Stimulated activated CD4-positive, alpha-beta T cell treated with anti-CD3 and anti-CD28 coated beads, Interleukin-12 subunit alpha, Interleukin-12 subunit beta, amount 100 ng/mL, for 48 hours (primary cell): ENCODE data around the gene TMEM132E.
A peak's percentile ranks its signal among the peaks of the same experiment; 100 is the strongest.

Experiments used
- DNase-seq, 3 donors: peaks; one replicate each; pipeline ENCODE4 v3.0.0-alpha.2; 2020; ENCODE audit warnings: low read depth in 2 of 3, low spot score in 1 of 3

The TMEM132E gene

GRCh38 chr17:34628879-34629278 is 49.5 kb downstream of the TMEM132E start:
- no peak for DNase-seq

GRCh38 chr17:34633351-34633750 is 54.0 kb downstream of the TMEM132E start:
- DNase-seq: no peak

- DNase-seq: no peak
These were observed 54.4 kb downstream of the TMEM132E start for GRCh38 chr17:34633760-34634159.

- DNase-seq: no peak
These were observed 55.3 kb downstream of the TMEM132E start for GRCh38 chr17:34634551-34635160.

GRCh38 chr17:34635876-34636275 is 56.5 kb downstream of the TMEM132E start:
- DNase-seq: no peak

- DNase-seq: no peak
These were observed 57.7 kb downstream of the TMEM132E start for GRCh38 chr17:34637041-34637547.

- peak; percentile 60 to 79 (median 76) for DNase-seq
These were observed 58.5 kb downstream of the TMEM132E start for GRCh38 chr17:34637548-34638525.

- no peak for DNase-seq
These were observed 59.3 kb downstream of the TMEM132E start for GRCh38 chr17:34638526-34639260.

GRCh38 chr17:34639706-34640425 is 60.5 kb downstream of the TMEM132E start:
- no peak for DNase-seq

GRCh38 chr17:34641368-34641767 is 62.0 kb downstream of the TMEM132E start:
- no peak for DNase-seq

- DNase-seq: no peak
These were observed 65.7 kb downstream of the TMEM132E start for GRCh38 chr17:34644941-34645550.

- no peak for DNase-seq
These were observed 66.2 kb downstream of the TMEM132E start for GRCh38 chr17:34645594-34645993.

GRCh38 chr17:34647511-34647910 is 68.1 kb downstream of the TMEM132E start:
- no peak for DNase-seq

GRCh38 chr17:34650051-34650750 is 70.8 kb downstream of the TMEM132E start:
- no peak for DNase-seq

- DNase-seq: no peak
These were observed 72.0 kb downstream of the TMEM132E start for GRCh38 chr17:34651402-34651811.

GRCh38 chr17:34652021-34652555 is 72.7 kb downstream of the TMEM132E start:
- DNase-seq: no peak

GRCh38 chr17:34653511-34653910 is 74.1 kb downstream of the TMEM132E start:
- DNase-seq: no peak

GRCh38 chr17:34654276-34654880 is 75.0 kb downstream of the TMEM132E start:
- no peak for DNase-seq

GRCh38 chr17:34654881-34655276 is 75.5 kb downstream of the TMEM132E start:
- no peak for DNase-seq
